HepG2 (cell line): ENCODE results near the gene TP53TG5. TPM values are rescaled to one million over a fixed set of nuclear protein-coding genes. Genes with fewer than 3 reads are reported as not detected.

Experiments
- ERF ChIP-seq: IDR thresholded peaks from 2 replicates; pipeline ENCODE4 v1.6.1; 2018; ENCODE audit warnings: missing biosample characterization, missing genetic modification reagents
- HOXA3 ChIP-seq: sonication (generic); formaldehyde crosslinking; IDR thresholded peaks from 2 replicates; pipeline ENCODE4 v1.5.0; 2020; ENCODE audit warnings: missing genetic modification reagents
- ISX ChIP-seq: sonication (generic); formaldehyde crosslinking; conservative IDR thresholded peaks from 2 replicates; pipeline ENCODE4 v1.5.0; 2020; ENCODE audit warnings: missing genetic modification reagents
- JARID2 ChIP-seq: sonication (generic); formaldehyde crosslinking; IDR thresholded peaks from 2 replicates; pipeline ENCODE4 v1.8.1; 2023; ENCODE audit warnings: missing genetic modification reagents, inconsistent platforms; ENCODE audit not compliant: insufficient replicate concordance
- MAFK ChIP-seq, 2 experiments: IDR thresholded peaks in 1 of 2; conservative IDR thresholded peaks in 1 of 2; 2 replicates each; pipeline ENCODE4 v1.6.1; 2011; ENCODE audit warnings: improper control_type of control experiment in 2 of 2, low read length in 2 of 2
- POGZ ChIP-seq: sonication (generic); formaldehyde crosslinking; IDR thresholded peaks from 2 replicates; pipeline ENCODE4 v1.4.0; 2020; ENCODE audit warnings: mild to moderate bottlenecking, missing genetic modification reagents
- PRPF4 ChIP-seq: fragments of 200-400 bp; formaldehyde crosslinking; IDR thresholded peaks from 2 replicates; pipeline ENCODE4 v1.6.1; 2016; ENCODE audit warnings: low read length, low read depth; ENCODE audit not compliant: poor library complexity, severe bottlenecking
- RARA ChIP-seq: IDR thresholded peaks from 2 replicates; pipeline ENCODE4 v1.6.1; 2016; ENCODE audit warnings: missing genetic modification reagents, missing compliant biosample characterization
- RBM39 ChIP-seq: fragments of 200-400 bp; formaldehyde crosslinking; IDR thresholded peaks from one replicate; pipeline ENCODE4 v1.6.1; 2018; ENCODE audit warnings: antibody characterized with exemption, mild to moderate bottlenecking, low read depth, low read length; ENCODE audit not compliant: poor library complexity, severe bottlenecking
- RXRB ChIP-seq: IDR thresholded peaks from 2 replicates; pipeline ENCODE4 v1.6.1; 2016; ENCODE audit warnings: borderline replicate concordance, missing genetic modification reagents, missing compliant biosample characterization
- SALL2 ChIP-seq: sonication (generic); formaldehyde crosslinking; IDR thresholded peaks from 2 replicates; pipeline ENCODE4 v1.8.1; 2023; ENCODE audit warnings: mild to moderate bottlenecking, missing genetic modification reagents, inconsistent platforms
- STAG1 ChIP-seq: sonication (generic); formaldehyde crosslinking; IDR thresholded peaks from 2 replicates; pipeline ENCODE4 v1.4.0; 2020; ENCODE audit warnings: missing genetic modification reagents
- STAT5B ChIP-seq: sonication (generic); formaldehyde crosslinking; IDR thresholded peaks from 2 replicates; pipeline ENCODE4 v1.4.0; 2020; ENCODE audit warnings: missing genetic modification reagents
- ZNF205 ChIP-seq: IDR thresholded peaks from 2 replicates; pipeline ENCODE4 v1.6.1; 2018; ENCODE audit warnings: missing biosample characterization, missing genetic modification reagents
- ZNF572 ChIP-seq: sonication (generic); formaldehyde crosslinking; IDR thresholded peaks from 2 replicates; pipeline ENCODE4 v1.5.1; 2020; ENCODE audit warnings: mild to moderate bottlenecking, missing genetic modification reagents
- ZNF737 ChIP-seq: sonication (generic); formaldehyde crosslinking; IDR thresholded peaks from 2 replicates; pipeline ENCODE4 v1.5.0; 2020; ENCODE audit warnings: missing genetic modification reagents, mild to moderate bottlenecking, borderline replicate concordance
- polyA plus RNA-seq, 8 experiments: library from polyadenylated mRNA; depleted of rRNA in 3 of 8; stranded (reverse) in 7 of 8; unstranded in 1 of 8; fragments of >200 nt; fragmentation: Illumina TruSeq in 4 of 8; extraction: Trizol in 4 of 8; gene quantifications; 2 replicates each; pipeline versions ENCODE4 v1.2.1 to v1.2.3, GENCODE V29; 2011 to 2016; ENCODE audit warnings: low read depth in 4 of 8, missing spikeins in 1 of 8, mixed read lengths in 1 of 8; ENCODE audit not compliant: insufficient read depth in 1 of 8
- total RNA-seq, 5 experiments: library from RNA; depleted of rRNA; stranded (reverse); fragments of >200 nt; fragmentation: Illumina TruSeq; extraction: Trizol; gene quantifications; 2 replicates each; pipeline ENCODE4 v1.2.3, GENCODE V29; 2016; ENCODE audit warnings: low read depth in 1 of 5
- TF ChIP-seq, protein P1 (sequence below): sonication (generic); formaldehyde crosslinking; IDR thresholded peaks from 2 replicates; pipeline ENCODE4 v1.4.0; 2020; ENCODE audit warnings: missing genetic modification reagents
- TF ChIP-seq, protein P2 (sequence below), 2 experiments: sonication (generic) in 1 of 2; formaldehyde crosslinking in 1 of 2; IDR thresholded peaks; 2 replicates each; pipeline versions ENCODE4 v1.4.0 to v1.6.1; 2018 to 2020; ENCODE audit warnings: missing genetic modification reagents in 2 of 2, borderline replicate concordance in 1 of 2, low read depth in 1 of 2, mild to moderate bottlenecking in 1 of 2, missing biosample characterization in 1 of 2
- TF ChIP-seq, protein P3 (sequence below): sonication (generic); formaldehyde crosslinking; IDR thresholded peaks from 2 replicates; pipeline ENCODE4 v1.4.0; 2020; ENCODE audit warnings: missing genetic modification reagents, borderline replicate concordance
- TF ChIP-seq, protein P4 (sequence below): IDR thresholded peaks from 2 replicates; pipeline ENCODE4 v1.6.1; 2016; ENCODE audit warnings: low read depth, borderline replicate concordance

TP53TG5 gene
- total and polyA plus RNA-seq, 2 of the 13 experiments (the other 11 are each of a cell fraction or from before 2014, with no cell fraction given): 0.11 TPM; not detected in 1

DNA sequence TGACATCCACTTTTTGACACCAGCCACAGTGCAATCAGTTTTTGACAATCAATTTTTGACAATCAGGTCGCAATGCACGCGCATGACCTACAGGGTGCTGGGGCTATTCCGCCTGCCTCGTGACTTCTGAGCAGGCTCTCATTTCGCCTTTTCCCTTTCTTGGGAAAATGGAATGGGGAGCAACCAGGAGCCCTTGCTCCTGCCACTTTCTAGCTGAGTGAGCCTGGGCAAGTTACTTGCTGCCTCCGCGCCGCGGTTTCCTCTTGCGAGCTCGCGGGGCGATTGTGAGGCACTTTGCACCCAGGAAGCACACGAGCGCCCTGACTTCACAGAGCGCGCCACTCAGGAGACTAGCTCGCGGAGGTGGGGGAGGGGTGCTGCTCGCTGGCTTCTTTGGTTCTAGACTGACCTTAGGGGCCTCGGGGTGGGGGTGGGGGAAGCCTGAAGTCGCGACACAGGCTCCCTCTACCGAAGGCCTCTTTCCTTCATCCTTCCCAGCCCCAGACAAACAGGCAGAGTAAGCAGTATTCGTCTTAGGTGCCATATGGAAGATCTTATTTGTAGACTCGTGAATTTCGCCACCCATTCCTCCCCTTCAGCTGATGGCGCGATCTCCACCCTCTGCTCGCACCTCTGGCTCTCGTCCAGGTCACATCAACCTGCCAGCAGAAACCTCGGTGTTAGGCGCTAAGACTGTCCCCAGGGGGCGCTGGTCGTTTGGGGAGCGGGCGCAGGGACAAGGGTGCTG is 4.6 kb downstream of the TP53TG5 start (continued):
- TF ChIP-seq ZNF572 (no peak), POGZ (CRISPR knock-in tag) (peak; percentile 45; the same call in 1 of the 2 replicates), PRPF4 (peak; percentile 70), MAFK (conservative IDR thresholded peaks at IDR 0.05 in 1 of 2, IDR thresholded peaks at IDR 0.05 in 1 of 2; ENCODE audit: low read length in 2 of 2) (peak; percentile 0 to 28; a peak in 1 of 4 replicates), HOXA3 (CRISPR knock-in tag) (peak; percentile 79), ZNF205 (peak; percentile 21; the same call in 1 of the 2 replicates), RXRB (CRISPR knock-in tag) (peak; percentile 42; the same call in 1 of the 2 replicates), JARID2 (CRISPR knock-in tag) (peak; percentile 40), RARA (CRISPR knock-in tag) (0 out of 2 replicates have a peak, but pooled peaks have one; percentile 8), STAT5B (CRISPR knock-in tag) (no peak), STAG1 (CRISPR knock-in tag) (peak; percentile 87), ISX (CRISPR knock-in tag) (no peak), ERF (CRISPR knock-in tag) (peak; percentile 51; the same call in 1 of the 2 replicates), SALL2 (CRISPR knock-in tag) (peak; percentile 34; the same call in 1 of the 2 replicates), RBM39 (peak; percentile 70), ZNF737 (CRISPR knock-in tag) (peak; percentile 85; the same call in 1 of the 2 replicates)
- TF ChIP-seq, protein P1, sequence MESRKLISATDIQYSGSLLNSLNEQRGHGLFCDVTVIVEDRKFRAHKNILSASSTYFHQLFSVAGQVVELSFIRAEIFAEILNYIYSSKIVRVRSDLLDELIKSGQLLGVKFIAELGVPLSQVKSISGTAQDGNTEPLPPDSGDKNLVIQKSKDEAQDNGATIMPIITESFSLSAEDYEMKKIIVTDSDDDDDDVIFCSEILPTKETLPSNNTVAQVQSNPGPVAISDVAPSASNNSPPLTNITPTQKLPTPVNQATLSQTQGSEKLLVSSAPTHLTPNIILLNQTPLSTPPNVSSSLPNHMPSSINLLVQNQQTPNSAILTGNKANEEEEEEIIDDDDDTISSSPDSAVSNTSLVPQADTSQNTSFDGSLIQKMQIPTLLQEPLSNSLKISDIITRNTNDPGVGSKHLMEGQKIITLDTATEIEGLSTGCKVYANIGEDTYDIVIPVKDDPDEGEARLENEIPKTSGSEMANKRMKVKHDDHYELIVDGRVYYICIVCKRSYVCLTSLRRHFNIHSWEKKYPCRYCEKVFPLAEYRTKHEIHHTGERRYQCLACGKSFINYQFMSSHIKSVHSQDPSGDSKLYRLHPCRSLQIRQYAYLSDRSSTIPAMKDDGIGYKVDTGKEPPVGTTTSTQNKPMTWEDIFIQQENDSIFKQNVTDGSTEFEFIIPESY (CRISPR knock-in tag): peak; percentile 97
- TF ChIP-seq, protein P2, sequence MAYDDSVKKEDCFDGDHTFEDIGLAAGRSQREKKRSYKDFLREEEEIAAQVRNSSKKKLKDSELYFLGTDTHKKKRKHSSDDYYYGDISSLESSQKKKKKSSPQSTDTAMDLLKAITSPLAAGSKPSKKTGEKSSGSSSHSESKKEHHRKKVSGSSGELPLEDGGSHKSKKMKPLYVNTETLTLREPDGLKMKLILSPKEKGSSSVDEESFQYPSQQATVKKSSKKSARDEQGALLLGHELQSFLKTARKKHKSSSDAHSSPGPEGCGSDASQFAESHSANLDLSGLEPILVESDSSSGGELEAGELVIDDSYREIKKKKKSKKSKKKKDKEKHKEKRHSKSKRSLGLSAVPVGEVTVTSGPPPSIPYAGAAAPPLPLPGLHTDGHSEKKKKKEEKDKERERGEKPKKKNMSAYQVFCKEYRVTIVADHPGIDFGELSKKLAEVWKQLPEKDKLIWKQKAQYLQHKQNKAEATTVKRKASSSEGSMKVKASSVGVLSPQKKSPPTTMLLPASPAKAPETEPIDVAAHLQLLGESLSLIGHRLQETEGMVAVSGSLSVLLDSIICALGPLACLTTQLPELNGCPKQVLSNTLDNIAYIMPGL (CRISPR knock-in tag; IDR thresholded peaks at IDR 0.05; ENCODE audit: borderline replicate concordance in 1 of 2, low read depth in 1 of 2): peak; percentile 82 to 96; a peak in 3 of 4 replicates
- TF ChIP-seq, protein P3, sequence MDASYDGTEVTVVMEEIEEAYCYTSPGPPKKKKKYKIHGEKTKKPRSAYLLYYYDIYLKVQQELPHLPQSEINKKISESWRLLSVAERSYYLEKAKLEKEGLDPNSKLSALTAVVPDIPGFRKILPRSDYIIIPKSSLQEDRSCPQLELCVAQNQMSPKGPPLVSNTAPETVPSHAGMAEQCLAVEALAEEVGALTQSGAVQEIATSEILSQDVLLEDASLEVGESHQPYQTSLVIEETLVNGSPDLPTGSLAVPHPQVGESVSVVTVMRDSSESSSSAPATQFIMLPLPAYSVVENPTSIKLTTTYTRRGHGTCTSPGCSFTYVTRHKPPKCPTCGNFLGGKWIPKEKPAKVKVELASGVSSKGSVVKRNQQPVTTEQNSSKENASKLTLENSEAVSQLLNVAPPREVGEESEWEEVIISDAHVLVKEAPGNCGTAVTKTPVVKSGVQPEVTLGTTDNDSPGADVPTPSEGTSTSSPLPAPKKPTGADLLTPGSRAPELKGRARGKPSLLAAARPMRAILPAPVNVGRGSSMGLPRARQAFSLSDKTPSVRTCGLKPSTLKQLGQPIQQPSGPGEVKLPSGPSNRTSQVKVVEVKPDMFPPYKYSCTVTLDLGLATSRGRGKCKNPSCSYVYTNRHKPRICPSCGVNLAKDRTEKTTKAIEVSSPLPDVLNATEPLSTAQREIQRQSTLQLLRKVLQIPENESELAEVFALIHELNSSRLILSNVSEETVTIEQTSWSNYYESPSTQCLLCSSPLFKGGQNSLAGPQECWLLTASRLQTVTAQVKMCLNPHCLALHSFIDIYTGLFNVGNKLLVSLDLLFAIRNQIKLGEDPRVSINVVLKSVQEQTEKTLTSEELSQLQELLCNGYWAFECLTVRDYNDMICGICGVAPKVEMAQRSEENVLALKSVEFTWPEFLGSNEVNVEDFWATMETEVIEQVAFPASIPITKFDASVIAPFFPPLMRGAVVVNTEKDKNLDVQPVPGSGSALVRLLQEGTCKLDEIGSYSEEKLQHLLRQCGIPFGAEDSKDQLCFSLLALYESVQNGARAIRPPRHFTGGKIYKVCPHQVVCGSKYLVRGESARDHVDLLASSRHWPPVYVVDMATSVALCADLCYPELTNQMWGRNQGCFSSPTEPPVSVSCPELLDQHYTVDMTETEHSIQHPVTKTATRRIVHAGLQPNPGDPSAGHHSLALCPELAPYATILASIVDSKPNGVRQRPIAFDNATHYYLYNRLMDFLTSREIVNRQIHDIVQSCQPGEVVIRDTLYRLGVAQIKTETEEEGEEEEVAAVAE (CRISPR knock-in tag): peak; percentile 44; the same call in 1 of the 2 replicates
- TF ChIP-seq, protein P4, sequence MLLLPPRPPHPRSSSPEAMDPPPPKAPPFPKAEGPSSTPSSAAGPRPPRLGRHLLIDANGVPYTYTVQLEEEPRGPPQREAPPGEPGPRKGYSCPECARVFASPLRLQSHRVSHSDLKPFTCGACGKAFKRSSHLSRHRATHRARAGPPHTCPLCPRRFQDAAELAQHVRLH (CRISPR knock-in tag): peak; percentile 81; the same call in 1 of the 2 replicates
